Germinal center (tissue), 1 donor: ENCODE measurements around the gene ZNF582.

Experiments used
- DNase-seq: peaks from one replicate; pipeline ENCODE4 v3.0.0; 2012; ENCODE audit warnings: mixed read lengths, low spot score

The ZNF582 gene

DNA sequence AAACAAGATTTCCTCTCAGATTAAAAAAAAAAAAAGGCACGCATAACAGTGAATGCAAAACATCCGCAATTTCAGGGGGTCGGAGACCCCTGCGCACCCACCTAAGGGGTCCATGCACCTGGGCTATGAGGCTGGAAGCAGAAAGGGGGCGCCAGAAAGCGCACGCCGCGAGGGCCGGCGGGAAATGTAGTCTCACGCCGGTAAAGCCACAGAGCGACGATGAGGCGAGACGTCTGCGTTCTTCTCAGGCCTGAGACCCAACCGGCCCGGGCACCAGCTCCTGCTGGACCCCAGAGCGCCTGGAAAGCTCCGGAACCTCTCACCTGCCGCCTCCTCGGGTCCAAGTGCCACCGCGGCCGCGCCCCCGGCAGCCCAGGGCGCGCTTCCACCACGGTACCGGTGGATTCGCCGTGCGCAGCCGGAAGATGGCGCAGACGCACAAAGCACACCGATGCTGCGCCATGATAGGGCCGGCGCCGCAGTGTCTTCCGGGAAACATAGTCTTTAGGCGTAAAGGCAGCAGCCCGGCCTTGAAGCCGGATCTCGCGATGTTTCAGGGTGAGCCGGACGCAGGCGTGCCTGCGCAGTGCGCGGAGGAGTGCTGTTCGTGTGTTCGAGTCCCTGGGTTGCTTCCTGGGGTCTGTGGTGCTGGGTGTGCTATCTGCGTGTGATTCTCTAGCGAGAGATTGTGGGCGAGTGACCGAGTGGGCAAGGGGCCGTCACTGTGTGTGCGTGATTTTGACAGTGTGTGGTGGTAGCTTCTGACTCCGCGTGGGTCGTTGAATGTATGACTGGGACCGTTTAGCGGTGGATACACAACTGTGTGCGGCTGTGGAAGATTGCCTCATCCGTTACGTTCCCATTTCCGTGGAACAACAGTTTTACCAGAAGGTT is at the start of gene ZNF582:
ZNF582 (minus strand) TSS at position 416 of the 894 bp plus-strand sequence. CDS start 1,782 bp downstream, outside the sequence.
- DNase-seq: peak; percentile 92

DNA sequence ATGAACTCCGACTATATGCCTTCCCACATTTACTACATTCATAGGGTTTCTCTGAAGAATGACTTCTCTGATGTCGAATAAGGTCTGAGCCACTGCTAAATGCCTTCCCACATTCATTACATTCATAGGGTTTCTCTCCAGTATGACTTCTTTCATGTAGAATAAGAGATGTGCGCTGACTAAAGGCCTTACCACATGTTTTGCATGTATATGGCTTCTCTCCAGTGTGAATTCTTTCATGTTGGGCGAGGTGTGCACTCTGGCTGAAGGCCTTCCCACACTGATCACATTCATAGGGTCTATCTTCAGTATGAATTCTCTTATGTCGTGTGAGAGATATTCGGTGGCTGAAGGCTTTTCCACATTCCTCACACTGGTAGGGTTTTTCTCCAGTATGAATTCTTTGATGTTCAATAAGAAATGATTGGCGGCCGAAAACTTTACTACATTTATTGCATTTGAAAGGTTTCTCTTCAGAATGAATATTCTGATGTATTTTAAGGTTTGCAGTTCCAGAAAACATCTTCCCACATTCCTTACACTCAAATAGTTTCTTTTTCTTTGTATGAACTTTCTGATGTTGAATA is 48.0 kb upstream of the ZNF582 start:
- DNase-seq: no peak

DNA sequence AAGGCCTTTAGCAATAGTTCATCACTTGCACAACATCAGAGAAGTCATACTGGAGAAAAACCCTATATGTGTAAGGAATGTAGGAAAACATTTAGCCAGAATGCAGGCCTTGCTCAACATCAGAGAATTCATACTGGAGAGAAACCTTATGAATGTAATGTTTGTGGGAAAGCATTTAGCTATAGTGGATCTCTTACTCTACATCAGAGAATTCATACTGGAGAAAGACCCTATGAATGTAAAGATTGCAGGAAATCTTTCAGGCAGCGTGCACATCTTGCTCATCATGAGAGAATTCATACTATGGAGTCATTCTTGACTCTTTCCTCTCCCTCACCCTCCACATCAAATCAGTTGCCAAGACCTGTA is 30.6 kb upstream of the ZNF582 start:
- no peak for DNase-seq

DNA sequence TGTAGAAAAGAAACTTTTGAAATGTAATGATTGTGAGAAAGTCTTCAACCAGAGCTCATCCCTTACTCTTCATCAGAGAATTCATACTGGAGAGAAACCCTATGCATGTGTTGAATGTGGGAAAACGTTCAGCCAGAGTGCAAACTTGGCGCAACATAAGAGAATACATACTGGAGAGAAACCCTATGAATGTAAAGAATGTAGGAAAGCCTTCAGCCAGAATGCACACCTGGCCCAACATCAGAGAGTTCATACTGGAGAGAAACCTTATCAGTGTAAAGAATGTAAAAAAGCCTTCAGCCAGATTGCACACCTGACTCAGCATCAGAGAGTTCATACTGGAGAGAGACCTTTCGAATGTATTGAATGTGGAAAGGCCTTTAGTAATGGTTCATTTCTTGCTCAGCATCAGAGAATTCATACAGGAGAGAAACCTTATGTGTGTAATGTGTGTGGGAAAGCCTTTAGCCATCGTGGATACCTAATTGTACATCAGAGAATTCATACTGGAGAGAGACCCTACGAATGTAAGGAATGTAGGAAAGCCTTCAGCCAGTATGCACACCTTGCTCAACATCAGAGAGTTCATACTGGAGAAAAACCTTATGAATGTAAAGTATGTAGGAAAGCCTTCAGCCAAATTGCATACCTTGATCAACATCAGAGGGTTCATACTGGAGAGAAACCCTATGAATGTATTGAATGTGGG is 30.1 kb upstream of the ZNF582 start:
- no peak for DNase-seq

DNA sequence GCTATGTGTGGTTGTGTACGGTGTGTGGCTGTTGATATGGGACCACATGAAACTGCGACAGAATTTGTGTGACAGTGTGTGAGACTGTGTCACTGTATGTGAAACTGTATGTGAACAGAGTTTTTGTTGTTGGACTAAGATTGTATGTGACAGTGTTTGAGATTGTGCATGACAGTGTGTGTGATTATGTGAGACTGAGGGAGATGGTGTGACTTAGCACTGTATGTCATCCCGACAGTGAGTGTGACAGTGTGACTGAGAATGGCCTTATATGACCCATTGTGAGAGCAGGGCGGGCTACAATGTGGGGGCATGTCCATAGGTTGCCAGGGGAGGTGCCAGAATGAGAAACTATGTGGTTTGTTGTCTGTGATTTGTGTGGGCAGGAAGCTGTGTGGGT is 11.7 kb upstream of the ZNF582 start:
- DNase-seq: no peak

DNA sequence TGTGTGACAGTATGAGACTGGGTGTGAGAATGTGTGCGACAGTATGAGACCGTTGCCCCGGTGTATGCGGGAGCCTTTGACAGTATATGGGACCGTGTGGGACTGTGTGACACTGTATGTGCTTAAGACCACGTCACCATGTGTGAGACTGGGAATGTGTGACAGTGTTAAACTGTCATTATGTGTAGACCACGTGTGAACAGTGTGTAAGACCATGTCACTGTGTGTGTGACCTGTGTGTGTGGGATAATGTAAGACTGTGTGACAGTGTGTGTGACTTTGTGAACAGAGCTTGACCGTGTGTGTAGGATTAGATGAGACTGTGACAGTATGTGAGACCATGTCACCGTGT is 11.3 kb upstream of the ZNF582 start:
- no peak for DNase-seq

DNA sequence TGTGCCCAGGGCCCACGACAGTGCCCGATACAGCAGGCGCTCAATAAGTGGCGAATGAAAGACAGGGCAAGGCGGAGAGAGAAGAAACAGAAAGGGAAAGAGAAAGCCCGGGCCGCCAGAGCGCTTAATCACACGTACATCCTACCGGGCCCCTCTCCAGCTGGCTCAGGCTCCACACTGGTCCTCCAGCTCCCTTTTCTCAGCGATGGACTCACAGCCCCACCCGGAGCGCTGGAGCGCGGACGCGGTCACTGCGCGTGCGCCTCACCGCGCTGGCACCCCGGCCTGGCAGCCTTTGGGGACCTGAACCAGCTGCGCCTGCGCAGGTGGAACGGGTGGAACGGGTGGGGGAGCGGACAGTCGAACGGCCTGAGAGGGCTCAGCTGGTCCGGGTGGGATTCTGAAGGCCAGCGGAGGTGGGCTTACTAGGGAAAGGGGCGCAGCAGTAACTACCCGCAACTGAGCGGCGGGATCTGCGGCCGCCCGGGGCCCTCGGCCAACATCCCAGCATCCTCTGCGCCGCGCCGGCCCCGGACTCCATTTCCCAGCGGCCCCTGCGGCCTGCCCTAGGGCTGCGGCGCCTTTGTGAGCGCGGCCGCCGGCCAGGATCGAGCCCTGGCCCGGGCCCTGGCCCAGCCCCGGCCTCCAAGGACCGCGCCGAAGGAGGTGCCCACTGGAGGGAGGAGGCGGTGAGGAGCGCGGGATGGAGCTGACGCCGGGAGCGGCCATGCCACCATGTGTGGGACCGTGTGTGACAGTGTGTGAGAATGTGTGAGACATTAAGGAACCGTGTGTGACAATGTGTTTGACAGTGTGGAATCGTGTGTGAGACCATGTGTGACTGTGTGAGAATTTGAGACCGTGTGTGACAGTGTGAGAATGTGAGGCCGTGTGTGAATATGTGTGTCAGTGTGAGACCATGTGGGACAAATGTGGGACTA is 10.7 kb upstream of the ZNF582 start, which contains the start of gene ZNF583:
ZNF583 (plus strand) TSS at position 569 of the 941 bp plus-strand sequence. CDS start 2,783 bp downstream, outside the sequence.
- DNase-seq: peak; percentile 96

DNA sequence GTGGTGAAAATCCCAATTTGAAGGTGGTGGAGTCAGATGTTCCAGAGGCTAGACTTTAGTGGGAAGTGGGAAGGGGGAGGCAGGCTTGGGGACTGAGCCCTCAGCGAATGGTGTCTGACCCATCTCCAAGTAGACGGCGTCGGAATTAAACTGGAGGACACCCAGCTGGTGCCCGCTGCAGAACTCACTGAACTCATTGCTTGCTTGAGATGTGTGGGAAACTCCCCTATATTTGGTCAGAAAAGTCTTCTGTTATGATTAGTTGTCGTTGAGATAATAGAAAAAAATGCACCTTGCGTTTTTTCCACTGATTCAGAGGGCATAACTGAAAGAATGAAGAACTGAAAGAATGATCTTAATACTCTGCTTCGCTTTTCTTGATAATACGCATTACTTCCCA is 9.9 kb upstream of the ZNF582 start:
- no peak for DNase-seq

DNA sequence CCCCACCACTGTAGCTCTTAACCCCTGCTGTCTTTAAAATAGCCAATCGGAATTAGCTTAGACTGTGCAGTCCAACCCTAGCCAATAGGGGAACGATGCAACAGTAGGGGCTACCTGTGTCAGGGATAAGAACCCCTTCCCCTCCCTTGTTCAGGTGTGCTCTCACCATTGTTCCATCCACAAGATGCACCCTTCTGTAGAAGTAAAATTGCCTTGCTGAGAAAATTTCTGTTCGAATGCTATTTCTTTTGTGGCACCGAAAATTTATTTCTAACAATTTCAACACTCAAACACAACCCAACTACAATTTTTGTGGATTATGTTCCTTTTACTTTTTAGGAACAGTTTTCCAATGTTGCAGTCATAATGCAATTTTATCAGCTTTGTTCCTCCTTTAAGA is 7.2 kb upstream of the ZNF582 start:
- DNase-seq: no peak

DNA sequence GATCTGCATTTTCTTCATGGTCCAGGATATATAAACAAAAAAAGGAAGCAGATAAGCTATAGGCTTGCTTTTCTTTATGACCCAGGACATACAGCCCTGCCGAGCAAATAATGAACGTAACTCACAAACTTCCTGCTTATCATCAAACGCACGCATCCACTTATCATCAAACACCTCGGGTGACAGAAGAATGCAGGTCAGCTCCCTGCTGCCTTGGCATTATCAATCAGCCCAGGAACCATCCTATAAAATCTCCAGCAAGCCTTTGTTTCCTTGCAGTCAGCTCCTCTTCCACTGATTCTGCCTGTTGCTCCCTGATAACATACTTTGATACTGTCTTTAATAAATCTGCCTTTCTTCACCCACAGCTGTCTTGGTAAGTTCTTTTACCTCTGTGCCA is 5.5 kb upstream of the ZNF582 start:
- DNase-seq: no peak

DNA sequence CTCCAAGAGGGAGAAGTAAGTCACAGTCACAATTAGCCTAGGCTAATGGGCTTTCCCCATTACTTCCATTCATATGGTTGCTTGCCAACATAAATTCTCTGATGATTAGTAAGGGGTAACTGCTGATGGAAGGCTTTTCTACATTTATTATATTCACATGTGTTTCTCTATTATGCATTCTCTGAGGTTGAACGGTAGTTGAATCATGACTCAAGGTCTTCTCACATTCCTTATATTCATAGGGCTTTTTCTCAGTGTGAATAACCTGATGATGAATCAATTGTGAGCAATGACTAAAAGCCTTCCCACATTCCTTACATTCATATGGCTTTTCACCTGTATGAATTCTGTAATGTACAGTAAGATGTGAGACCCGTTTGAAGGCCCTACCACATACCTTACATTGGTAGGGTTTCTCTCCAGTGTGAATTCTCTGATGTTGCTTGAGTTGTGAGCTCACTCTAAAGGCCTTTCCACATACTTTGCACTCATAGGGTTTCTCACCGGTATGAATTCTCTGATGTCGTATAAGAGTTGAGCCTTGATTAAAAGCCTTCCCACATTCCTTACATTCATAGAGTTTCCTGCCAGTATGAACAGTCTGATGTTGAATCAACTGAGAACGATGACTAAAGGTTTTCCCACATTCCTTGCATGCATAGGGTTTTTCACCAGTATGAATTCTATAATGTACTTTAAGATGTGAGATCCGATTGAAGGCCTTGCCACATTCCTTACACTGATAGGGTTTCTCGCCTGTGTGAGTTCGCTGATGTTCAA is 9.3 kb downstream of the ZNF582 start:
- no peak for DNase-seq

DNA sequence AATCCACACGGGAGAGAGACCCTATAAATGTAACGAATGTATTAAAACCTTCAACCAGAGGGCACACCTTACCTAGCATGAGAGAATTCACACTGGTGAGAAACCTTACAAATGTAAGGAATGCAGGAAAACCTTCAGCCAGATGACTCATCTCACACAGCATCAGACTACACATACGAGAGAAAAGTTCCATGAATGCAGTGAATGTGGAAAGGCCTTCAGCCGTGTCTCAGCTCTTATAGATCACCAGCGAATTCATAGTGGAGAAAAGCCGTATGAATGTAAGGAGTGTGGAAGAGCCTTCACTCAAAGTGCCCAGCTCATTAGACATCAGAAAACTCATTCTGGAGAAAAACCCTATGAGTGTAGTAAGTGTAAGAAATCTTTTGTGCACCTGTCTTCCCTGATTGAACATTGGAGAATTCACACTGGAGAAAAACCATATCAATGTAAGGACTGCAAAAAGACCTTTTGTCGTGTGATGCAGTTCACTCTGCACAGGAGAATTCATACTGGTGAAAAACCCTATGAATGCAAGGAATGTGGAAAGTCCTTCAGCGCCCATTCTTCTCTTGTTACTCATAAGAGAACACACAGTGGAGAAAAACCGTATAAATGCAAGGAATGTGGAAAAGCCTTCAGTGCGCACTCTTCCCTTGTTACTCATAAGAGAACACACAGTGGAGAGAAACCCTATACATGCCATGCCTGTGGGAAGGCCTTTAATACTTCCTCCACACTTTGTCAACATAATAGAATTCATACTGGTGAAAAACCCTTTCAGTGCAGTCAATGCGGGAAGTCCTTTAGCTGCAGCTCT is 16.0 kb downstream of the ZNF582 start:
- no peak for DNase-seq

DNA sequence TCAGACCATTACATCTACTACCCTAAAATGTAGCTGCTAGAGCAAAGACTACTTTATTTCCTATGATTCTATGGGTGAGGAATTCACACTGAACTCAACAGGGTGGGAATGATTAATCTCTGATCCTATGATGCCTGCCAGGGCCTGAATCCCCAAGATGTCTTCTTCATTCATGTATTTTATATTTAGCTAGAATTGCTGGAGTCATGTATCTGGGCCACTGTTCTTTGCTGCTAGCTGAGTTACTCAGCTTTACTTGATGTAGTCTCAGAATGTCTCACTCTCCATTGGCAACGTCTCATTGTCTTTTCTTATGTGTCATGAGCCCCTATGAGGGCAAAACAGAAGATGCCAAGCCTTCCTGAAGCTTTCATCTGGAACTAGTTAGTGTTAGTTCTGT is 21.1 kb downstream of the ZNF582 start:
- DNase-seq: no peak

DNA sequence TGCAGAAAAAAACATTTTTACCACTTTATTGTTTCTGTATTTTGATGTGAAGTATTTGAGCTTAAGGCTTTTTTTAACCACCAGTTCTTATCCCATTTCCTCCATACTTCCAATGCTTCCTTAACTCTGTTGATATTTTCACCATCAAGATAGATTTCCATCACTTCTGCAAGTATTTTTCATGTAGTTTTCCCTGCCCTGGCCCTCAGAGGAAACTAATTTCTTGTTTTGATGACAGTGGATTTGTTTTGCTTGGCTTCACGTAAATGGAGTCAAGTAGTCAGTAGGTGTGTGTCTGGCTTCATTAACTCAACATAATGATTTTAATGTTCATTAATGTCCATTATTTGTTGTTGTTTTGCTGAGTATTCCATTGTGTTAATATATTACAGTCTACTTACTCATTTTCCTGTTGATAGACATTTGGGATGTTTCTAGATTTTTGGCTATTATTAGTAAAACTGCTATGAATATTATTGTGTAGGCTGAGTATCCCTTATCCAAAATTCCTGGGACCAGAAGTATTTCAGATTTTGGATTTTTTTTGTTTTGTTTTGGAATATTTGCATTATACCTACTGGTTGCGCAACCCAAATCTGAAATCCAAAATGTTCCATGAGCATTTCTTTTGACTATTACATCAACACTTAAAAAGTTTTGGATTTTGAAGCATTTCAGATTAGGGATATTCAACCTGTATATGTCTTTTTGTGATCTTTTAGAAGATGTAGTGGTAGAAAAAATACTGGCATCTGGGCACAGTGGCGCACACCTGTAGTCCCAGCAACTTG is 23.3 kb downstream of the ZNF582 start:
- no peak for DNase-seq

DNA sequence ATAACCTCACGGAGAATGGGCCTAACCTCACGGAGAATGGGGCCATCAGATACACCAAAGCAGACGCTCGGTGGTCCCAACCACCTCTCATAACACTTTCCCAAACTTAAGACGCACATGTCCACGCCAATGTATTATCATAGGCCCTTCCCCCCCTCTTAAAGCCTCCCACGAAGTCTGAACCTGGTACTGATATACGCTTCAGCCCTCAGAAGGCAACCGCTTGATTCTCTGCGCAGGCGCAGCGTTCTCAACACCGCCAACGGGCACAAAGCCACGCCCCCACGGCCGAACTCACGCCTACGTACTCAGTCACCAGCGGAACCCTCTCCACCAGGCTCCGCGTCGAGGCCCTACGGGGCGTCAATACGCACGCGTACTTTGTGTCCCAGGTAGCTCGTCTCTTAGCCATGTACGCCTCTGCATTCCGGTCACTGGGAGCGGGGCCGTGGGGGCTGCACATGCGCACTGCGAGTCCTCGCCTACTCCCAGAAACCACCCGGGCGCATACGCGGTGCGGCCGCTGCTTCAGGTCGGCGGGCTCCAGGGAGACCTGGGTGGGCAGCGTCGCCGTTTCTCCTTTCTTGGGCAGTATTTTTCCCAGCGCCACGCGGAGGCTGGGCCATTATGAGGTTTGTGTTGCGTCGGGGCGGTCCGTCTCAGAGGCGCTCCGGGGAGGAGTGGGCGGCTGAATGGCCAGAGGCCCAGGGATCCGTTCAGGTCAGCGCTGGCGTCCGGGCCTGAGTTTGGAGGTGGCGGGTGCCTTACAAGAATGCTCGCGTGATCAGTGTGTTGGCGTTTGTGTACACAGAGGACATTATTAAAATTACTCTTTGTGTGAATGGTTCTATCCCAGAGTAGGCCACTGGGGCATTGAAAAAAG is 25.3 kb downstream of the ZNF582 start:
- peak; percentile 90 for DNase-seq

DNA sequence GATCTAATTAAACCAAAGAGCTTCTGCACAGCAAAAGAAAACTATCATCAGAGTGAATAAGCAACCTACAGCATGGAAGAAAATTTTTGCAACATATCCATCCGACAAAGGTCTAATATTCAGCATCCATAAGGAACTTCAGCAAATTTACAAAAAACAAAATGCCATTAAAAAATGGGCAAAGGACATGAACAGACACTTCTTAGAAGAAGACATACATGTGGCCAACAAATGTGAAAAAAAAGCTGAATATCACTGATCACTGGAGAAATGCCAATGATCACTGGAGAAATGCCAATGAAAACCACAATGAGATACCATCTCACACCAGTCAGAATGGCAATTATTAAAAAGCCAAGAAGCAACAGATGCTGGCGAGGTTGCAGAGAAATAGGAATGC is 32.5 kb downstream of the ZNF582 start:
- DNase-seq: no peak

DNA sequence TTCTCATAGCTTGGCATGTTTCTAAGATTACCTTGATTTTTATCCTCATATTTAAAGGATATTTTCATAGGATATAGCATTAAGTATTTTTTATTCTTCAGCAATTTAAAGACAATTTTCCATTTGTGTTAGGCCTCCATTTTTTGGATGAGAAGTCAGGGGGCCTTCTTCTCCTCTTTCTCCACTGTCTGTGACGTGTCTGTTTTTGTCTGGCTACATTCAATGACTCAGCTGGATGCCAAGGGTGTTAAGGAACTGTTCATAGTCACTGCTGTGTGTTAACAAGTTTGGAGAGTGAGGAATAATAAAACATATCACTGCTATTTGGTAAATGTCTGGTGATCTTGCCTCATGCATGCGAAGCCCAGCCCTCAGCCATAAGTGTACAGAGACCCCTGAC is 36.4 kb downstream of the ZNF582 start:
- no peak for DNase-seq

DNA sequence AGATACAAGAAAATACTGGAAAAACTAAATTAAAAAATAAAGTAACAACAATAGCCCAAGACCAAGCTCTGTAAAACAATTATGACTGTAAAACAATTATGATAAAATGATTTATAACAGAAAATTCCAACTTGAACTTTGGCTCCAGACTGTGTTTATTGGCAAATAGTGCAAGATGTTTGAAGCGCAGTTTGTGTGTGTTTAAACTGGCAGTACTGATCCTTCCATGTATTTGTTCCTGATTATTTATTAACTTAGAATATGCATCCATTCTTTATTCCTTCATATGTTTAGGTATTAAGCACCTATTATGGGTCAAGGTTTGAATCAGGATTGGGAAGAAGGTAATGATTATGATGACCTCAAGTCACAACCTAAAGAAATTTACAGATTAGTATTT is 37.8 kb downstream of the ZNF582 start:
- no peak for DNase-seq
